GM10266 (cell line): ENCODE data around the gene MCOLN2.

Source experiments
- DNase-seq: peaks from one replicate; pipeline ENCODE4 v3.0.0; 2012; ENCODE audit errors: extremely low spot score
- CTCF ChIP-seq: IDR thresholded peaks from 2 replicates; pipeline ENCODE4 v1.5.1; 2012; ENCODE audit warnings: mild to moderate bottlenecking, low read depth; ENCODE audit not compliant: control insufficient read depth, insufficient read depth; ENCODE audit errors: missing control alignments

Gene MCOLN2

GRCh38 chr1:84967666-84968065 lies 29.2 kb downstream of the MCOLN2 start:
- no peak for DNase-seq
- no peak for TF ChIP-seq CTCF

- TF ChIP-seq CTCF: no peak
- no peak for DNase-seq
These were observed 33.9 kb downstream of the MCOLN2 start for GRCh38 chr1:84963021-84963420.

GRCh38 chr1:84961316-84961715 lies 35.6 kb downstream of the MCOLN2 start:
- no peak for DNase-seq
- TF ChIP-seq CTCF: no peak

- no peak for DNase-seq
- TF ChIP-seq CTCF: no peak
These were observed 36.5 kb downstream of the MCOLN2 start for GRCh38 chr1:84960371-84960770.

- TF ChIP-seq CTCF: no peak
- DNase-seq: no peak
These were observed 37.6 kb downstream of the MCOLN2 start for GRCh38 chr1:84959294-84959693.

GRCh38 chr1:84957966-84958365 lies 38.9 kb downstream of the MCOLN2 start:
- TF ChIP-seq CTCF: no peak
- DNase-seq: no peak

- DNase-seq: no peak
- TF ChIP-seq CTCF: no peak
These were observed 40.3 kb downstream of the MCOLN2 start for GRCh38 chr1:84956655-84957054.
